Stimulated activated CD8-positive, alpha-beta memory T cell treated with anti-CD3 and anti-CD28 coated beads, Interleukin-15, amount 100 ng/mL, for 1 hour (primary cell): ENCODE data around the gene GHRH.

Source experiments
- DNase-seq: peaks from one replicate; pipeline ENCODE4 v3.0.0-alpha.2; 2020; ENCODE audit warnings: low read depth

GHRH gene

DNA sequence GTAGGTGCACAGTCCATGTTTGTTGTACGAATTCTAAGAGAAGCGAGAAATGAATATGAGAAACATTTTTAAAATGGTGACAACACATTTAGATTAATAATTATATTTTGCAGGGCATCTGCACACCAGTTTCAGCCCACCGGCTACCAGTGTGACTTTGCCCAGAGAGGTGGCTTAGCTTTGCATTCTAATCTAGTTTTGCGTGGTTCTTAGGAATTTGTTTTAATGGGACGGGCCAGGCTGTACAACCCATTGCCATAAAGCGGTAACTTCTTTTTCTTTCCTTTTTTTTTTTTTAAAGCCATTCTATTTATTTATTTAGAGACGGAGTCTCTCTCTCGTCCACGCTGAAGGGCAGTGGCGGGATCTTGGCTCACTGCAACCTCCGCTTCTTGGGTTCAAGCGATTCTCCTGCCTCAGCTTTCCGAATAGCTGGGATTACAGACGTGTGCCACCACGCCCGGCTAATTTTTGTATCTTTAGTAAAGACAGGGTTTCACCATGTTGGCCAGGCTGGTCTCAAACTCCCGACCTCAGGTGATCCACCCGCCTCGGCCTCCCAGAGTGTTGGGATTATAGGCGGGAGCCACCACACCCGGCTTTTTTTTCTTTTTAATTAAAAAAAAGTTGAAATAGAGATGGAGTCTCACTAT, 28.7 kb upstream of the GHRH start:
- no peak for DNase-seq

DNA sequence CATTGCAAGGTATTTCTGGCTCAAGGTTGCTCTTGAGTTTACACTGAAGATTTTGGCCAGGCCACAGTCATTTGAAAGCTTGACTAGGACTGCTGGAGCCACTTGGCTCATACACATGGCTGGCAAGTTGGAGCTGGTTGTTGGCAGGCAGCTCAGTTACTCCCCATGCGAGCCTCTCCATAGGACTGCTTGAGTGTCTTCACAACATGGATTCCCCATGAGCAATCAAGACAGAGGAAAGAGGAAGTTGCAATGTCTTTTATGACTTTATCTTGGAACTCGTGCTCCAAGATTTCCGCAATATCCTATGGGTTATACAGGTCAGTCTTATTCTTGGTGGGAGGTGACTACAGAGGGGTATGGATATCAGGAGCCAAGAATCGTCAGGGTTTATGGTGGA, 26.5 kb upstream of the GHRH start:
- no peak for DNase-seq

DNA sequence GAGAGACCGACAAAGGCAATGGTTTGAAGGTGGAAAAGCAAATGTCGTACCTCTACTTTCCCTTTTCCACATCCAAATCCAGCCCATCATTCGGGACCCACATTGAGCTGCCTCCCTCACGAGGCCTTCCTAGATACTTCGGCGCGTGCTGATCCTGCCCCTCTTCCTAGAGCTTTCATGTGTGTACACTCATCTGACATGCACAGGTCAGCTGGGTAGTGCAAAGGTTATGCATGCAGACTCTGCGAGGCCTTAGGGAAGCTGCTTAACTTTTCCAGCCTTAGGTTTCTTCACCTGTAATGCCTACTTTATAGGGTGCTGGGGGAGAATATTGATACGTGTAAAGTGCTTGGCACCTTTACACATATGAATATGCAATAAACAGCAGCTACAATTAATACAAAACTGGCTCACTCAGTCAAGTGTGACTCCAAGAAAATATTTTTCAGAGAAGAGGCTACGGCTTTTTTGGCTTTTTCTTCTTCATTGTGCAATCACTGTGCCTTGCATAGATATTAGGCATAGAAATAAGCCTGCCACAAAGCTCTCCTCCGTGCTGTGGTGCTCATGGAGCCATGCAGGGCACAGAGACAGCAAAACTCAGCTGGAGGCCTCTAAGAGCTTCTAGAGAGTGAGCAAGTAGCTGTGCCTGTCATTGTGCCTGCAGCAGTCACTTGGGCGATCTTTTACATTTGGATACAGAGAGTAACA, 24.2 kb upstream of the GHRH start:
- DNase-seq = no peak

DNA sequence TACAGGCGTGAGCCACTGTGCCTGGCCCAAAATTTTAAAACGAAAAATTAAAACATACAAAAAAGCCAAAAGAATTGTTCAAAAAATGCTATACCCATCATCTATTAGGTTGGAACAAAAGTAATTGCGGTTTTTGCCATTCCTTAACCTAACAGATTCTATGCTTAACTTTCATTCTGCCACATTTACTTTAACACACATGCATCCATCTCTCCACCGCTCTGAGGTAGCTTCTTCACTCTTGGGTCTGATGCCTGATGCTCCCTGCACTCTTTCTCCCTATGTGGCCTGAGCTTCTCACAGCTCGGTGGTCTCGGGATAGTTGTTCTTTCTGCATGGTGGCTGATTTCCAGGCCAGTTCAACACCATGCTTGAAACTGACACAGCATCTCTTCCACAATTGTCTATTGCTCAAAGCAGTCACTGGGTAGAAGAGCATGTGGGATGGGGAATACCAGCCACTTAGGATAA, 23.1 kb upstream of the GHRH start:
- DNase-seq = no peak

DNA sequence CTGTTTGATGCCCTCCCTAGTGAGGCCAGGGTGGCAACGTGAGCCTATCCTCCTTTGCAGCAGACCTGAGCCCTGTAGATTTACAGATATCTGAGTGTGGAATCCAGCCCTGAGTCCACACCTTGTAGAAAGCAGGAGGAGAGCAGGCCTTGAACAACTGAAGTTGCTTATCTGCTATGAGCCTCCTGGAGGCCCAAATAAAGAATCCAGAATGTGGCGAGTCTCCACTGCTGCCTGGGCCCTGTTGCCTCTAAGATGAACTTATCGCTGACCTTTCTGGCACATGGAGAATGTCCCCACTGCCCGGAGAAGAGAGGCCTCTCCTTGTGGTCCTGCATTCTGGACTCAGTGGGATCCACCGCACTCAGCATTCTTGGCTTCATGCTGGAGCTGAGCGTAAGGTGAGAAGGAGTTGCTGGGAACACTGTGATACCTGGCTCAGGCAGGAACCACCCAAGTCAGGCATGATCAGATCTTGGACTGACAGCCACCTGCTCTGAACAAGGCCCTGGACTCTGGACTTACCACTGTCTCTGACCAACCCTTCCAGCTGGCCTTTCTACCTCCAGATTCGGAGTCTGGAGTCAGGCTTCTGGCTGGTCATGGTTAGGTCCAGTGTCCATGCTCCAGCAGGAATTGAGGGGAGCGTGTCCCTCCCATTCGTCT, 22.0 kb upstream of the GHRH start:
- no peak for DNase-seq

DNA sequence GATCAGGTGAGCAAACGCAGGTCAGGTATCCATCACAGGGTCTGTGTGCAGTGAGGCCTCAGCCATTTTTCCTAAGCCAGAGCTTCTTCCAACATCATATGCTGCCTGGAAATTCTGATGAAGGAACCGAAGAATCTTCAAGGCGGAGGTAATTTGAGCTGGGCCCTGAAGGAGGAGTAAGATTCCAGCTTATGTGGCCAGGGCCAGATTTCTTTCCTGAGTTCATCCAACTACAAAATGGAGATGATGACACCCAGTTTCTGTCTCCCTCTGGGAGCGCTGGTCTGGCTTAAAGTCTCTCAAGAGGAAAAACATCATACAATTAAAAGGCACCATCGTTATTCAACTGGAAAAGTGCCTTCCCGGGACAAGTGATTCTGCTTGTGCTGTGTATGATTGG, 20.9 kb upstream of the GHRH start:
- DNase-seq = no peak

DNA sequence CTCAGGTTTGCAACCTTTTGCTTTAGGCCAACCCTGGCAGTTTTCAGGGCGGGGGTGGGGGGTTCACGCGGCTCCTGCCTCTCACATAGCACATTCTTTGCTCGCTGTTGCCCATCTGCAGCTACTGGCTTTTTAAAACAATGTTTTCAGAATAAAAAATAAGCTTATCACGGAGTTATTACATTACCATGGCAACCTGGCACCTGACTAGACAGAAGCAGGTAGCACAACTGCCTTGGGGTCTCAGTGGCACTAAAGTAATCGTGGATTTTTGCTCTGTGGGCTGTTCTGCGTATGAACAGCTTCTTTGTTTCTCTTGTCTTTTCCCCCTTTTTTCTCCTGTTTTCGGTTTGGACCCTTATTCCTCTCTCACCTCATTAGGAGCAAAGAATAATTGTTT, 18.8 kb upstream of the GHRH start:
- DNase-seq = no peak

DNA sequence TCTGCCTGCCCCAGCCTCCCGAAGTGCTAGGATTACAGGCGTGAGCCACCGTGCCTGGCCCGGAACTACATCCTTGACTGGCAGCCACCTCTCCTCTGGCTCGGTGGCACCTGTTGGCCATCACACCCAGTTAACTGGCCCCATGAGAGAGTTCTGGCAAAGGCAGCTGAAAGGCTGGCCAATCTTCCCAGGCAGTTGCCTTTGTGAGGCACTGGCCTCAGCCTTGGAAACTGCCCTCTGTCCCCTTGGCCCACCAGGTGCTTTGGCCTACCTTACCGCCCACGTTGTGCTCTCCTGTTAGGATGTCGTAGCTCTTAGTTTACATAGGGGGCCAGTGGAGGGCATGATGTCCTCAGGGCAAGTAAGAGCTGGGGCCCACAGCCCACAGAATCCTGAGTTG, 18.2 kb upstream of the GHRH start:
- DNase-seq = no peak

DNA sequence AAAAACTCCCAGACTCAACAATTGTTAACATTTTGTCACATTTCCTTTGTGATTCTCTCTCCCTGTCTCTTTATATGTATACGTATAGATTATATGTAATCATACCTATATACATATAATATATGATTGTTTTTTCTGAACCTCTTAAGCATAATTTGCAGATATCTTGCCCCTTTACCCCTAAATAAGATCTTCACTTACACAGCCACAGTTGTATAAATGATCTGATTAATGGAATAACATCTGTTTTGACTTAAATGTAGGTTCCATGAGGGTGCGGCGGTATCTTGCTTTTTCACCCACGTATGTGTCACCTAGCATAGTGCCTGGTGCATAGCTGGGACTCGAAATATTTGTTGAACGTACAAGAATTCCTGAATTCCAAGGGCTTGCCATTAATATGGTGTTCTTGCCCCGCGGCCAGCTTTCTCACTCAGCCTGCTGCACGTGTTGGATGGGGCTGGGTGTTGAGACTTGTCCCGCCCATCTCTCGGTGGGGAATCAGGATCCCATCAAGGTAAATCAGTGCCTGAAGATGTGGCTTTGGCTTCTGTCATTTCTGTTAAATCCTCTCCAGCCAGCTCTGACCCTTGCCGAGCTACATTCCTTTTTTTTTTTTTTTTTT, 17.5 kb upstream of the GHRH start:
- DNase-seq = no peak

DNA sequence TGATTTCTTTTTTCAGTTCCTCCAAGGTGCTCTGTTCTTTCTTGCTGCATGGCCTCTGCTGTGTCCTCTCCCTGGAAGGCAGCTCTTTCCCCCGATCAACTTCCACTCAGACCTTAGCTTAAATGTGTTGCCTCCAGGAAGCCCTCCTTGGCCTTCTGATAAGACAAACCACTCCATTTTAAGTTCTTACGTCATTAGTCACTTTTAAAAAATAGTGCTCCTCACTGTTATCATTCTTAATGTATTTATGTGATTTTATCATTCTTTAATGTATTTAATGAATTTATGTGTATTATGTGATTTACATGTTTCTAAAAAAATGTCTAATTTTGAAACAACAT, 15.6 kb upstream of the GHRH start:
- DNase-seq = no peak

DNA sequence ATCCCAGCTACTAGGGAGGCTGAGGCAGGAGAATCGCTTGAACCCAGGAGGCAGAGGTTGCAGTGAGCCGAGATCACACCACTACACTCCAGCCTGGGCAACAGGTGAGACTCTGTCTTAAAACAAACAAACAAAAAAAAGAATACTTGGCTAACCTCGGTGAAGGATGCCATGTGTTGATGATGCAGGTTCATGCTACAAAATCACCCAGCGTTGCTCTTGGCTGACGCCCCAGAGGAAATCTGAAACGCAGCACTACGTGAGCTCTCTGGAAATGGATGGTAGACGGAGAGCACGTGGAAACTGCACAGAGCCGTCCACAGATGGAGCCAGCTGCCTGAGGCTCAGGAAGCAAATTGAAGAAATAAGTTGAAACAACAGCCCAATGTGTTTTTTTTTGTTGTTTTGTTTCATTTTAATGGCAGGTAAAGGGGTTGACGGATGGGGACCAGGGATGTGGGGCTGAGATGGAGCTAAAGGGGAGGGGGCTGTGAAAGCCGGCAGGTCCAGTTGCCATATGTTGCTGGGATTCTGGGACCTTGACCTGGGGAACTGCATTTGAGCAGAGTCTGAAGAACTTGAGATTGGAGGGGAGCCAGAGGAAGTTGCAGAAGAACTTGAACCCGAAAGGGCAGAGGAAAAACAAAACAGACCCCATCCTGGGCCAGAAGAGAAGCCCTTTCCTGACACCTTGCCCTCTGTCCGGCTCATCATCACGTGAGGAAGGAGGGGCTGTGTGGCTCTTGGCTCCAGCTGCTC, 15.1 kb upstream of the GHRH start:
- no peak for DNase-seq

DNA sequence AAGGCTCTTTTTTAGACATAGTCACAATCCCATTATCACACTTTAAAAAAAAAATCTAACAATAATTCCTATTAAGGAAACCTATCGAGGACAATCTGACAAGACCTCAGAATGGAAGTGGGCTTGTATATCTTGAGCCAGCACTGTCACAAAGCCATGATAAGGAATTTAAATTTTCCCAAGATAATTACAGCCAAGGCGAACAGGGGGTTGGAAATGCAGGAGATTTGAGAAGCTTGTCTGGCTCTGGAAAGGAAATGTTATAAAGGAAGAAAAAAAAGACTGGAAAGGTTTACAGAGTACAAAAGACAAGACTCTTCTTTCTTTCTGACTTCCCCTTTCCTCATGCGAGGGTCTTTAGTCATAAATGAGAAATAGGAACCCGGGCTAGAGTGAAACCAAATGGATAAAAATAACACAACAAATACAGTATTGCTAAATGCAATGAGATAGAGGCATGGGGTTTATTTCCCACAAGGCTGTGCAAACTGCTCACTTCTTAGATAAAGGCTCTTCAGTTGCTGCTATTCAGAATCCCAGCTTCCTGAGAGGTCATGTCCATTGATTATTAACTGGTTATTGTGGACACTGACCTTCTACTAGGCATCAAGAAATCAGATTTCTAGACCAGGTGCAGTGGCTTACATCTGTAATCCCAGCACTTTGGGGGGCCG, 13.4 kb upstream of the GHRH start:
- no peak for DNase-seq

DNA sequence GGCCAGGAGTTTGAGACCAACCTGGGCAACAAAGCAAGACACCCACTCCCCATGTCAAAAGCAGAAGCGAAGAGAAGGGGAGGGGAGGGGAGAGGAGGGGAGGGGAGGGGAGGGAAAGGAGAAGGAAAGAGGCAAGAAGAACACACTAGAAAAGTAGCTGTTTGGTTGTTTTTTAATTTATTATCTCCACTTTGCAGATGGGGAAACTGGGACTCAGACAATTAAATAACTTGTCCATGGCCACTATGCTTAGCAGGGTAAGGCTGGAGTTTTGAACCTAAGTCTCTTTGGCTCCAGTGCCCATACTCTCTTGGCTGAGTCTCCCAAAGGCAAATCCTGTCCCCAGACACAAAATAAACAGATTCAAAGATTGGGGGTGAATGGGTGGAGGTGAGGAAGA, 12.4 kb upstream of the GHRH start:
- no peak for DNase-seq

DNA sequence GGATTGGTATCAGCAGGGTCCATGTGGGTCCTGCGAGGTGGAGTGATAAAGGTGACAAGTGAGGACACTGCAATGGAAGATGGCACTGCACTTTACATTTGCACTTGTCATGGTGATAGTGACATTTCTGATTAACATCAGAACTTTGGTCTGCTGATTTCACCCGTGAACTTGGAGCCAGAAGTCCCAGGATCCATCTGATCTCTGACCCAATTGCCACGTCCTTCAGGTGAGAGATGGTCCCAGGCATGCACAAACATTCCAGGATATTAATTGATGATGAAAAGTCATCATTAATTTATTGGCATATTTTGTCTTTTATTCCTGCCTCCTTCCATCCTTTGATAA, 9.8 kb upstream of the GHRH start:
- DNase-seq = no peak

DNA sequence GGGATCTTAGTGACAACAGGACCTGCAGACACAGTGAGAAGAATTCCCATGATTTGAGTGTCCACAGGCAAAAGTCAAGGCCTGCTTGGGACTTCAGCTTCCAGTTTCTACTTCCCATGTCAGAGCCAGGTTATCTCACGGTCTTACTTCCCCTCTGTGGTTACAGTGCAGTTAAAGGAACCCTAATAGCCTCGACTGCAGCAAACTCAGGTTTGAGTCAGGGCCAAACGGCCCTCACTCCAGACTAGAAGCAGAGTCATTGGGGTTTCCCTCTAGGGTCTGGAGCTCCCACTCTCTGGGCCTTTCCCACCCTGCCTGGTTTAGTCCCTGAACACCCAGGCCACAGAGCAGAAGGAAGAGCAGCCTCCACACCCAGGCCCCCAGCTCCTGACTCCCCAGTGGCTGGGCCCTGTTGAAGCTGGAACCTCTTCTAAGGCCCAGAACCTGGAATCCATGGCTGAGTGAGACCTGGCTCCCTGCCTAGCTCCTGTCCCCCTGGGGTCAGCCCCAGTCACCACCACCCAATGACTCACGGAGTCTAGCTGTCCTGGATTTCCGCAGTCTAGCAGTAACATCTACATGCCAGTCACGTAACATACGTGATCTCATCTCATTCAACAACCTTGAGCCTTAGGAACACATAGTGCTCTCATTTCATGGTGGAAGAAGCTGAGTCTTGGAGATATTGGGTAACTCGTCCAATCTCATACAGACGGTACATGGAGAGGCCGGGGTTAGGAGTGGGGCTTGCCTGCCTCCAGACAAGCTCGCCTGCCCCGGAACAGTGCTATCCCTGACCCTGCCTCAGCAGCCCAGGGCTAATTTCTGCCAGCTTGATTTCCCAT, 9.2 kb upstream of the GHRH start:
- DNase-seq = no peak

DNA sequence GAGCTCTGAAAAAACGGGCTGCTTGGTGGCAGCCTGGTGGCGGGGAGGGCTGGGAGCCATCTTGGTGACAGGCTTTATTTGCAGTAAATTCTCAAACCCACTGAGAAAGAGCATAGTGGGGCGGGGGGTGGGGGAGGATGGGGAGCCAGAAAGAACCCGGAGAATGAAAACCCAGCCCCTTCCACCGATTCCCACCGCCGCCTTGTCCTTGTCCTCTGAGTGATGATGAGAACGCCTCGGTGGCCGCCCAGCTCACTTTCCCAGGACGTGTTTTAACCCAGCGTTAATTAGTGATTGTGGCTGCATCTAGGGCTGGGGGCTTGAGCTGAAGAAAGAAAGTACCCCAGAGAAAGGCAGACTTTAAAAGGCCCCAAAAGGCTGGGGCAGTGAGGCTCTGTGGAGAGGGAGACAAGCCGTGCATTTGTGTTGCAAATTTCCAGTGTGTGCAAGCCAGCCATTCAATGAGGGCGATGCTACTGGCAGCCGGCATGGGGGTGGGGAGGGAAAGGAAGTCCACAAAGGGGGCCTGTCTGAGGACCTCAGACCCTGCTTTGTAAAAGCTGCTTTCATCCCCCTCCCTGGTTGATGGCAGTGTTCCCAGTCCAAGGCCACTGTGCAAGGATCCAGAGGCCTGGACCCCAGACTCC, 6.2 kb upstream of the GHRH start:
- no peak for DNase-seq

DNA sequence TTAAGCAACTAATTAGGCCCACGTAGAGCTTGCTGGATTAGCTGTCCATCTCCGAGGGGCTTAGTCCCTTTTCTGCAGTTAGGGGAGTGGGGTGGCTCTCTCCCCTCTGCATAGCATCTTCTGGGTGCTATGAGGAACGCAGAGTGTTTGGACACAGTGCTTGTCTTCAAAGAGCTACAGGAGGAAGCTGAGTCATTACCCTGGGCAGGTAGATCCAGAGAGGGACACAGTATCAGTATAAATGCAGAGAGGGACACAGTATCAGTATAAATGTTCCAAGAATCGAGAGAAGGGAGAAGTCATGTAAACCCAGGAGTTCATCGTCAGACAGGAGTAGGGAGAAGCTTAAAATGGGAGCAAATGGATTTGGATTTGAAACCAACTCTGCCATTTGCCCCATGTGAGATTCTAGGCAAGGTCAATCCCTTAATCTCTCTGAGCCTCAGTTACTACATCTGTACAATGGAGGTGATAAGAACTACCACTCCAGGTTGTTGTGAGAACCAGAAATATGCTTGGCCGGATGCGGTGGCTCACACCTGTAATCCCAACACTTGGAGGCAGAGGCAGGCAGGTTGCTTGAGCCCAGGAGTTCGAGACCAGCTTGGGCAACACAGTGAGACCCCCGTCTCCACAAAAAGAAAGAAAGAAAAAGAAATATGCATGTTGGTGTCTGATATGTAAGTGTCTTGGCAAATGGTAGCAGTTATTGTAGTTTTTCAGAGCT, 5.5 kb upstream of the GHRH start:
- no peak for DNase-seq

DNA sequence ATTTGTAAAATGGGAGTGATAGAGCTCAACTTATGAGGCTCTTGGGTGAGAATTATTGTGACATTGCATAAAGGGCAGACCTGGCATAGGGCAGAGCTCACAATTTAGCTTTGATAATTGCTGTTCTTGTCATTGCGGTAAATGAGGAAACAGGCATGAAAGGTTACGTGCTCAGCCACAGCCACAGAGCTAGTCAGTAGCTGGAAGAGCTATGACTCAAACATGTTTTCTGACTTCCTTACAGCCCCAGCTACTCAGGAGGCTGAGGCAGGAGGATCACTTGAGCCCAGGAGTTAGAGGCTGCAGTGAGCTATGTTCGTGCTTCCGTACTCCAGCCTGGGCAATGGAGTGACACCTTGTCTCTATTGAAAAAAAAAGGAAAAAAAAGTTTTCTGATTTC, 3.5 kb upstream of the GHRH start:
- DNase-seq = no peak

DNA sequence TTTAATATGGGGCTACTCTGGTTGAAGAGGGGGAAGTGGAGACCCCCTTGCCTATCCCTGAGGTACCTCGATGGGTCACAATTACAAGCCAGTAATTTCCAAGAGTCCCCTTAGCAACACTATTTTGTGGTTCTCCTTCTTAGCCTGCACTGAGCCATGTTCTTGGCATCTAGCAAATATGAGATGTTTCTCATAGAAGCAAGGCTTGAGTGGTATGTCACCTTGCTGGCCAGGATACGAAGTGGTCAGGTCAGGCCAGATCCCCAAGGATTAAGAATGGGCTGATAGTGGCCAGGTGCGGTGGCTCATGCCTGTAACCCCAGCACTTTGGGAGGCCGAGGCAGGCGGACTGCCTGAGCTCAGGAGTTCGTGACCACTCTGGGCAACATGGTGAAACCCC, 2.1 kb upstream of the GHRH start:
- DNase-seq = no peak

DNA sequence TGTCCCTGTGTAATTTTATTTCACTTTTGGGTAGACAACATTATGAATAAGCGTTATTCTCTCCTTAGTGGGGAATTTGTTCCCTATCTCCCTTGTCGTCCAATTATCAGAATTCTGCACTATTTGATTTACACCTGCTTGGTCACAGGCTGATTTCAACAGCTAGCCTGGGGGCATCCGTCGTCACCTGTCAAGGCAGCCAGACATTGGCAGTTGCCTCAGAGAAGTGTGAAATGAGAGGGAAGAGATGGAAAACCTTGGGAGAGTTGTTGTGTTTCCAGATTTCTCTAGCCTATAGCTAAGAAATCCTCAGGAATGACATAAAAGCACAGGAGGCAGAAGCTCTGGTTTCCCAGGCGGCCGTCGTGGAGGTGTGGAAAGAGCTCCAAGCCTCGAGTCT, 891 bp upstream of the GHRH start:
- no peak for DNase-seq
